ENCODE measurements around the gene GLI3. TPM values are rescaled to one million over a fixed set of nuclear protein-coding genes. Genes with fewer than 3 reads are reported as not detected.

Gene GLI3
- total and polyA plus RNA-seq, 9 donors: 7.6 to 25.2 (median 15.6) TPM

DNA sequence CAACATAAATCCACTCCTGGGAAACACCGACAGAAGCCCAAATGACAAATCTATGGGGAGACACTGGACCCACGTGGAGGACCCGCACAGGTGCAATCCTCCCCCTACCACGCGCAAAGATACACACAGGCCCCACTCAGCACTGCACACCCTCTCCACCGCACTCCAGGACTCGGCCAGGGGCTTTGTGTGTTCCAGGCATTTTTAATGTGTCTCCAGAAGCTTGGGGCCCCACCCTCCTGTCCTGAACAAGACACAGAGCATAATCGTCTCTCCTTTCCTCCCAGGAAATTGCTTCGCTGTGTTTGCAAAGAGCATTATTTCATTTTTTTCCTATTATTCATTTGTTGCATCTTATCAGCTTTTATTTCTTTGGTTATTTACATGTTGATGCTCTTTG lies 82.8 kb downstream of the GLI3 start:
- 11% methylated on average over 5 of the region's 9 CpGs for WGBS (ENCODE audit: insufficient coverage)
- DNase-seq: peak; percentile 68

DNA sequence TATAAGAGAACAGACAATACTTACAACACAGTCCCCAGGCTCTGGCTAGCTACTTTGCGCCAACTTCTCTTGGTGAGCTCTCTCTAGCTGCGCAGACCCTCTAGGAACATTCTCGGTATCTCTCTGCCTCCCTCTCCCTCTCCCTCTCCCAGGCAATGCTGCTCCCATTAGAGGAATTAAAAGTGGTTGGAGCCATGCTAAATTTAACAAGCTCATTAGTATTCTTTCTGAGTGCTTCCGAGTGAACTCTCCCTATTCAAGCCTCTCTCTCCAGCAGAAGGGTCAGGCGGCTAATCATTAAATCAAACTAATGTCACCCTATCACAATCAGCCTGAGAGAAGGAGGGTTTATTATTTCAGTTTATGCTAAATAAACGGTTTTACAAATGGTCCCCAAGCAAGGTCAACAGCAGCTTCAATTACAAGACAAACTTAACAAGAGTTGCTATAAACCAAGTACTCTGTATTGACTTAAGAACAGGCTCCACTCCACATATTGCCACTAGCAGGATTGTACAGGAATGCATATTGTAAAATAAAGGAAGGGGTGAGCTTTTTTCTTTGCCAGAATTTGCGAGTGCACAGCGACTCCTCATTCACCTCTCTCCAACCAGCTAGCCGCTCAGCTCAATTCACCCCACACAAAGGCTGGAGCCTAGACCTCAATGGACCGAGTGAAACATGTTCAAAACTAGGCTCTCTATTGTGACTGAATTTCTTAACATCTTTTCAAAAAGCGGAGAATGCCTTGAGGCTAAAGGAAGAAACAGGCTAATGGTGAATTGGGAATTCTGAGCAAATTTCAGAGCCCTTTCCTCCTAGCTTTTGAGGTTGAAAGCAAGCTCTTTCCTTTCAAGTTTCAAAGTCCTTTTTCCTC lies 84.4 kb downstream of the GLI3 start:
- Histone ChIP-seq H3K9me3 (replicated peaks; ENCODE audit: control insufficient read depth, low read depth, low read length) (no peaks in the 10 kb centered on the region), H3K4me3 (ENCODE audit: low read length) (no peak overlapping the region), H3K4me1 (ENCODE audit: control insufficient read depth, insufficient read depth, low read length) (peaks cover 47% of the 10 kb centered on the region), H3K27me3 (ENCODE audit: control insufficient read depth, insufficient read depth, low read length) (no peaks in the 10 kb centered on the region), H3K27ac (ENCODE audit: low read length) (peak overlapping the region; percentile 93), H3K36me3 (ENCODE audit: control insufficient read depth, insufficient read depth, low read length) (peaks cover 7% of the 10 kb centered on the region)
- peak; percentile 52 for DNase-seq
- WGBS (ENCODE audit: insufficient coverage): 35% methylated on average over 2 of the region's 11 CpGs

More for the DNA sequence above, 82.8 kb downstream of the GLI3 start:
- H3K4me1 ChIP-seq (ENCODE audit: control insufficient read depth, insufficient read depth, low read length): peaks cover 48% of the 10 kb centered on the region
- H3K4me3 ChIP-seq (ENCODE audit: low read length): no peak overlapping the region
- no peaks in the 10 kb centered on the region for H3K27me3 ChIP-seq (ENCODE audit: control insufficient read depth, insufficient read depth, low read length)
- peak overlapping the region; percentile 25 for H3K27ac ChIP-seq (ENCODE audit: low read length)
- H3K36me3 ChIP-seq (ENCODE audit: control insufficient read depth, insufficient read depth, low read length): no peaks in the 10 kb centered on the region
- no peaks in the 10 kb centered on the region for H3K9me3 ChIP-seq (replicated peaks; ENCODE audit: control insufficient read depth, low read depth, low read length)

- peak overlapping the region; percentile 93 for H3K27ac ChIP-seq (ENCODE audit: low read length)
- H3K4me1 ChIP-seq (ENCODE audit: control insufficient read depth, insufficient read depth, low read length): peaks cover 44% of the 10 kb centered on the region
- H3K27me3 ChIP-seq (ENCODE audit: control insufficient read depth, insufficient read depth, low read length): no peaks in the 10 kb centered on the region
- peaks cover 11% of the 10 kb centered on the region for H3K36me3 ChIP-seq (ENCODE audit: control insufficient read depth, insufficient read depth, low read length)
- peak overlapping the region; percentile 8 for H3K4me3 ChIP-seq (ENCODE audit: low read length)
- DNase-seq: peak; percentile 99
- no peaks in the 10 kb centered on the region for H3K9me3 ChIP-seq (replicated peaks; ENCODE audit: control insufficient read depth, low read depth, low read length)
- WGBS (ENCODE audit: insufficient coverage): 11% methylated on average over 6 of the region's 7 CpGs
These were observed 85.7 kb downstream of the GLI3 start for GRCh38 chr7:42151309-42151708.

GRCh38 chr7:42145539-42145938 lies 91.5 kb downstream of the GLI3 start:
- no peaks in the 10 kb centered on the region for H3K27me3 ChIP-seq (ENCODE audit: control insufficient read depth, insufficient read depth, low read length)
- H3K4me3 ChIP-seq (ENCODE audit: low read length): no peak overlapping the region
- DNase-seq: no peak
- H3K27ac ChIP-seq (ENCODE audit: low read length): no peak overlapping the region
- peaks cover 20% of the 10 kb centered on the region for H3K36me3 ChIP-seq (ENCODE audit: control insufficient read depth, insufficient read depth, low read length)
- H3K4me1 ChIP-seq (ENCODE audit: control insufficient read depth, insufficient read depth, low read length): peaks cover 16% of the 10 kb centered on the region
- H3K9me3 ChIP-seq (replicated peaks; ENCODE audit: control insufficient read depth, low read depth, low read length): no peaks in the 10 kb centered on the region

DNA sequence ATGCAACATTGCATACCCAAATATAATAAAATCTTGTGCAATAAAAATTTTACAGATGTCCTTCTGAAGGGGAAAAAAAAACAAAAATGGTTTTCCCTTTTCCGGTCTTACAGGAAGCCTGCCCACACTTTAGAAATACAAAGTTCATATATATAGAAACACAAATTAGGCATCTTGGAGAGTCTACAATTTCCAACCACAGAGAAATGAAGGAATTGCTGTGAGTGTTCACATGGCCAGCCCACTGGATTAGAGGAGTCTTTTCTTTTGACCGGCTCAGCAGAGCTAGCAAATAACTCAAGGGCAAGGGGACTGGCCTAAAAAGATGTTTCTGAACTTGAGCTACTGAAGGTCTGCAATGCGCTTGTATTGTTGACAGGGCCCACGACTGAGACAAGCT lies 92.4 kb downstream of the GLI3 start:
- peaks cover 14% of the 10 kb centered on the region for H3K4me1 ChIP-seq (ENCODE audit: control insufficient read depth, insufficient read depth, low read length)
- no peak overlapping the region for H3K4me3 ChIP-seq (ENCODE audit: low read length)
- peaks cover 25% of the 10 kb centered on the region for H3K36me3 ChIP-seq (ENCODE audit: control insufficient read depth, insufficient read depth, low read length)
- peak; percentile 72 for DNase-seq
- H3K9me3 ChIP-seq (replicated peaks; ENCODE audit: control insufficient read depth, low read depth, low read length): no peaks in the 10 kb centered on the region
- no CpG with 5 or more reads among the region's 4 CpGs for WGBS (ENCODE audit: insufficient coverage)
- H3K27me3 ChIP-seq (ENCODE audit: control insufficient read depth, insufficient read depth, low read length): no peaks in the 10 kb centered on the region
- H3K27ac ChIP-seq (ENCODE audit: low read length): peak overlapping the region; percentile 80

DNA sequence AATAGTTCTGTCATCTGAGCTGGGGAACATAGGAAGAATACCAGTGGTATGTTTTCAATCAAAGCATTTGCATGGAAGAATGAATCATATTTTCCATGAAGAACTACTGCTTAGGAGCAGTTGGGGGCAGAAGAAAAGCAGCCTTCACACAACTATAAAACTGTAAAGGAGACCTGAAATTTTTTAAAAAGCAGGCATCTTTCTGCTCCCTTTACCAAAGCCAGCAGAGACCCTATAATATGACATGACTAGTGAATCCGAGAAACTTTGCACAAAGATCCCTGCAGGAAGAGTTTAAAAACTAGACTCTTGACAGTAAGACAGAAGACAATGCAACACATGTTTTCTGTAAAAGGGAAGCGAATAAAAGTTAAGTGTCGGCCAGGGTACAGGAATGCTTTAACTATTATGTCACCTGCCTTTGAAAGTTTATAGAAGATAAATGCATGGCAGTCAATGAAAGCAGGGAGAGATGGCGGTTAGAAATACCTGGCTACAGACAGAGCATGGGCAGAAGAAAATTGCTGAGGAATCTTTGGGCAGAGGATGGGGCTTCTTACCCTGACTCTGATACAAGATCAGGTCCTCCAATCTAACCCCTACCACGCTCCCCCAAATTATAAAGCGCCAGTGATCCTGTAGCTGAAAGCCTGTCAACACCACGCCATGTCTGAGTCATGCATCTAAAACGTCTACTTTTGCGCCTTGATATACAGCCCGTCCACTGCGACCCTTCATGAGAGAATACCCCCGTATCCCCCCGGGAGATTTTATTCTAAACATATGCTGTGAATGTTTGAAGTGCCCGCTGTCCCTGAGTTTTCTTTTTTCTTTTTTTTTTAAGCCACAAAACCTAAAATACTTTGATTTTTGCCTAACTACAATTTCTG lies 93.1 kb downstream of the GLI3 start:
- Histone ChIP-seq H3K4me3 (ENCODE audit: low read length) (no peak overlapping the region), H3K36me3 (ENCODE audit: control insufficient read depth, insufficient read depth, low read length) (peaks cover 26% of the 10 kb centered on the region), H3K9me3 (replicated peaks; ENCODE audit: control insufficient read depth, low read depth, low read length) (no peaks in the 10 kb centered on the region), H3K4me1 (ENCODE audit: control insufficient read depth, insufficient read depth, low read length) (peaks cover 14% of the 10 kb centered on the region), H3K27me3 (ENCODE audit: control insufficient read depth, insufficient read depth, low read length) (no peaks in the 10 kb centered on the region), H3K27ac (ENCODE audit: low read length) (peak overlapping the region; percentile 80)
- 47% methylated on average over 8 of the region's 14 CpGs for WGBS (ENCODE audit: insufficient coverage)
- DNase-seq: peak; percentile 73

DNA sequence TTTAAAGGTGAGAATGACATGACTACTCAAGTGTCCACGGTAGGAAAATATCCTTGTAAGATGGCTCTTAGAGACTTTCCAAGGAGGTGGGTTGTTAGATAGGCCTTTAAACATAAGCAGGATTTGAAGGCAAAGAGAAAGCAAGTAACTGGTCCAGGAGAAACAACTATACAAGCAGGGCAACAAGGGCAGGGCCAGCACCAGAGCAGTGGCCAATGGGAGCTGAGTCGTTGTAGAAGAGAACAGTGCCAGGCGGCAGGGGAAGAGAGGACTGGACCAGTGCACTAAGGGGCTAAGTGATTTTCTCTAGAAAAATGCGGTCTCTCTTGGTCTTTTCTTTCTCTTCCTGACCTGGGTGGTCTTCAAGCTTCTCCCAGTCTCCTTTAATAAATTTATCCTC lies 94.9 kb downstream of the GLI3 start:
- WGBS (ENCODE audit: insufficient coverage): 71% methylated on average over 1 of the region's 4 CpGs
- no peak overlapping the region for H3K4me3 ChIP-seq (ENCODE audit: low read length)
- H3K27me3 ChIP-seq (ENCODE audit: control insufficient read depth, insufficient read depth, low read length): no peaks in the 10 kb centered on the region
- no peak for DNase-seq
- H3K9me3 ChIP-seq (replicated peaks; ENCODE audit: control insufficient read depth, low read depth, low read length): no peaks in the 10 kb centered on the region
- no peak overlapping the region for H3K27ac ChIP-seq (ENCODE audit: low read length)
- H3K4me1 ChIP-seq (ENCODE audit: control insufficient read depth, insufficient read depth, low read length): peaks cover 14% of the 10 kb centered on the region
- H3K36me3 ChIP-seq (ENCODE audit: control insufficient read depth, insufficient read depth, low read length): peaks cover 19% of the 10 kb centered on the region

DNA sequence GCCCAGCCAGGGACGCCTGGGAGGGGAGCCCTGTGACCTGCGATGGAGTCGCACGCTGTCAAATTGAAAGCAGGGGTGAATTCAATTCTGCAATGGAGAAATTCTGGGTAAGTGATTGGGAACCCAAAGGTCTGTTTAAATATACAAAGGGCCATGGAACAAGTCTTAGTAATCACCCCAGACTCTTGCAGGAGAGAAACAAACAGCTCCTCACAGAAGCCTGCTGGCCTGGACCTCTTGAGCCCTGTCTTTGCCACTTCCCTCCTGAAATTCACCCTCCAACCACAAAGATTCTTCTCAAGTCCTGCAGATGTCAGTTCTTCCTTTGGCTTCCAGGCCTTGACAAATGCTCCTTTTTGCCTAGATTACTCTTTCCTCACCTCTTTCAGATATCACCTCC lies 97.3 kb downstream of the GLI3 start:
- H3K36me3 ChIP-seq (ENCODE audit: control insufficient read depth, insufficient read depth, low read length): peaks cover 14% of the 10 kb centered on the region
- H3K4me1 ChIP-seq (ENCODE audit: control insufficient read depth, insufficient read depth, low read length): peaks cover 13% of the 10 kb centered on the region
- H3K9me3 ChIP-seq (replicated peaks; ENCODE audit: control insufficient read depth, low read depth, low read length): no peaks in the 10 kb centered on the region
- H3K27ac ChIP-seq (ENCODE audit: low read length): no peak overlapping the region
- no peaks in the 10 kb centered on the region for H3K27me3 ChIP-seq (ENCODE audit: control insufficient read depth, insufficient read depth, low read length)
- no peak for DNase-seq
- WGBS (ENCODE audit: insufficient coverage): 87% methylated on average over 4 of the region's 4 CpGs
- no peak overlapping the region for H3K4me3 ChIP-seq (ENCODE audit: low read length)

GRCh38 chr7:42138691-42139090 lies 98.3 kb downstream of the GLI3 start:
- 48% methylated on average over 6 of the region's 6 CpGs for whole genome bisulfite sequencing (ENCODE audit: insufficient coverage)
- no peak overlapping the region for H3K27ac ChIP-seq (ENCODE audit: low read length)
- DNase-seq: no peak
- H3K36me3 ChIP-seq (ENCODE audit: control insufficient read depth, insufficient read depth, low read length): peaks cover 14% of the 10 kb centered on the region
- no peaks in the 10 kb centered on the region for H3K9me3 ChIP-seq (replicated peaks; ENCODE audit: control insufficient read depth, low read depth, low read length)
- peaks cover 9% of the 10 kb centered on the region for H3K4me1 ChIP-seq (ENCODE audit: control insufficient read depth, insufficient read depth, low read length)
- no peak overlapping the region for H3K4me3 ChIP-seq (ENCODE audit: low read length)
- H3K27me3 ChIP-seq (ENCODE audit: control insufficient read depth, insufficient read depth, low read length): no peaks in the 10 kb centered on the region

GRCh38 chr7:42137941-42138340 lies 99.1 kb downstream of the GLI3 start:
- DNase-seq: no peak
- Histone ChIP-seq H3K9me3 (replicated peaks; ENCODE audit: control insufficient read depth, low read depth, low read length) (no peaks in the 10 kb centered on the region), H3K27me3 (ENCODE audit: control insufficient read depth, insufficient read depth, low read length) (no peaks in the 10 kb centered on the region), H3K4me3 (ENCODE audit: low read length) (no peak overlapping the region), H3K4me1 (ENCODE audit: control insufficient read depth, insufficient read depth, low read length) (peaks cover 7% of the 10 kb centered on the region), H3K27ac (ENCODE audit: low read length) (no peak overlapping the region), H3K36me3 (ENCODE audit: control insufficient read depth, insufficient read depth, low read length) (peaks cover 14% of the 10 kb centered on the region)
- WGBS (ENCODE audit: insufficient coverage): no CpG with 5 or more reads among the region's 4 CpGs
